HG02885 (cell line): ENCODE results near the gene FAM151B.
"Not testable (repeated sequence)": the region's sequence is repeated elsewhere in the genome, so short reads cannot be mapped to it uniquely, and the experiment has no call there.

ENCODE experiments used
- ATAC-seq: cut with Tn5 transposase; IDR thresholded peaks from one replicate; pipeline ENCODE4 v1.9.1; 2021; ENCODE audit warnings: mild to moderate bottlenecking; ENCODE audit not compliant: unreplicated experiment, poor library complexity

FAM151B gene

GRCh38 chr5:80580291-80580690 is 92.4 kb downstream of the FAM151B start:
- ATAC-seq = not testable (repeated sequence)

GRCh38 chr5:80584770-80585169 is 96.9 kb downstream of the FAM151B start:
- no peak for ATAC-seq

- ATAC-seq = no peak
Observed at GRCh38 chr5:80588858-80589540, 101.1 kb downstream of the FAM151B start.

DNA sequence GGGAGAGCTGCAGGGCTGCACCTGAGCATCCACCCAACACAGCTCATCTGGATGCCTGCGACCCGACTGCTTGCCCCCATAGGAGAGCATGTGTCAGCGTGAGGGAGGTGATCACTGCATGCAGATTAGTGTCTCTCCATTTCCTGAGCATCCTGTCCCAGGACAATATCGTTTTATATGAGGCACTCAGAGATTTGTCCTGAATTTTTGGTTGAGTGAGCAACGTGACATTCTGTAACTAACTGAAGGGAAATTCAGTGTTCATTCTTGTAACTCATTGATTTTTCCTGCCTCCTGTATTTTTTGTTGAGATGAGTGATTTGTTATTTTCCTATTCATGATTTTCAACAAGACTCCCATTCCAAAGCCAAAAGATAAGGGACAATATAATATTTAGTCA is 102.9 kb downstream of the FAM151B start:
- ATAC-seq = no peak

GRCh38 chr5:80591352-80591751 is 103.5 kb downstream of the FAM151B start:
- no peak for ATAC-seq

- ATAC-seq = no peak
Observed at GRCh38 chr5:80592105-80592504, 104.2 kb downstream of the FAM151B start.
